ENCODE measurements around the gene EMC7.

DNA sequence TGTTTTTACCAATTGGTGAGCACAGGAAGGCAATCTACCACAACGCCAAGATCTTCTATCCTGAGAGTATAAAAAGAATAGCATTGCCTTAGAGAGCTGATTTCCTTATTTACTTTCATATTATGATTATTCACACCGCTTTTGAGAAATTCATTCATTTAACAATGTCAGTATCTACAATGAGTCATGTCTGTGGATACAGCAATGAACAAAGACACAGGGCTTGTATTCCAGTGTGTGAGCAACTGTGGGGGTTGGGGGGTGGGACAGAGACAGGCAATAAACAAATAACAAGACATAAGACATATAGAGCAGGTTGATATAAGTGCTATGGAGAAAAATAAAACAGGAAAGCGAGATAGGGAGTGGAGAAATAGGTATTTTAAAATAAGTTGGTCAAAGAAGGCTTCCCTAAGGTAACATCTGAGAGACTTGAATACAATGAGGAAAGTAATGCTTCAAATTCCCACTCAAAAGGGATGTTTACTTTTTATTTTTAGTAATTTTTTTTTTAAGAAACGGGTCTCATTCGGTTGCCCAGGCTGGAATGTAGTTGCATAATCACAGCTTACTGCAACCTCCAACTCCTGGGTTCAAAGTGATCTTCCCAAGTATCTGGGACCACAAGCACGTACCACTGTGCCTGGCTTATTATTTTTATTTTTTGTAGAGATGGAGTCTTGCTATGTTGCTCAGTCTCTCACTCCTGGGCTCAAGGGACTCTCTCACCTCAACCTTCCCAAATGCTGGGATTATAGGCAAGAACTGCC is 45.9 kb upstream of the EMC7 start:
- TF ChIP-seq POLR2A (IDR thresholded peaks at IDR 0.05) (no peak), EP300 (IDR thresholded peaks at IDR 0.05) (no peak)
- TF ChIP-seq, protein P1, sequence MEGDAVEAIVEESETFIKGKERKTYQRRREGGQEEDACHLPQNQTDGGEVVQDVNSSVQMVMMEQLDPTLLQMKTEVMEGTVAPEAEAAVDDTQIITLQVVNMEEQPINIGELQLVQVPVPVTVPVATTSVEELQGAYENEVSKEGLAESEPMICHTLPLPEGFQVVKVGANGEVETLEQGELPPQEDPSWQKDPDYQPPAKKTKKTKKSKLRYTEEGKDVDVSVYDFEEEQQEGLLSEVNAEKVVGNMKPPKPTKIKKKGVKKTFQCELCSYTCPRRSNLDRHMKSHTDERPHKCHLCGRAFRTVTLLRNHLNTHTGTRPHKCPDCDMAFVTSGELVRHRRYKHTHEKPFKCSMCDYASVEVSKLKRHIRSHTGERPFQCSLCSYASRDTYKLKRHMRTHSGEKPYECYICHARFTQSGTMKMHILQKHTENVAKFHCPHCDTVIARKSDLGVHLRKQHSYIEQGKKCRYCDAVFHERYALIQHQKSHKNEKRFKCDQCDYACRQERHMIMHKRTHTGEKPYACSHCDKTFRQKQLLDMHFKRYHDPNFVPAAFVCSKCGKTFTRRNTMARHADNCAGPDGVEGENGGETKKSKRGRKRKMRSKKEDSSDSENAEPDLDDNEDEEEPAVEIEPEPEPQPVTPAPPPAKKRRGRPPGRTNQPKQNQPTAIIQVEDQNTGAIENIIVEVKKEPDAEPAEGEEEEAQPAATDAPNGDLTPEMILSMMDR (IDR thresholded peaks at IDR 0.05), result no peak
